KOPT-K1 (cell line): Measurements from ENCODE around the gene ADAP1.

Source experiments
- H3K27ac ChIP-seq: fragments of 200-600 bp; sonication (generic); 2 replicates; pipeline ENCODE4 v1.5.1; 2016; ENCODE audit warnings: antibody characterized with exemption, mild to moderate bottlenecking, low read depth, low read length; ENCODE audit not compliant: poor library complexity, severe bottlenecking
- H3K36me3 ChIP-seq: fragments of 200-600 bp; sonication (generic); 2 replicates; pipeline ENCODE4 v1.5.1; 2017; ENCODE audit warnings: antibody characterized with exemption, mild to moderate bottlenecking, low read length, moderate library complexity; ENCODE audit not compliant: insufficient read depth
- H3K9me3 ChIP-seq: fragments of 200-600 bp; sonication (generic); 2 replicates; pipeline ENCODE4 v1.5.1; 2017; ENCODE audit warnings: antibody characterized with exemption, low read length, mild to moderate bottlenecking; ENCODE audit not compliant: insufficient read depth, poor library complexity, severe bottlenecking

Gene ADAP1

GRCh38 chr7:898855-899681, 55.4 kb downstream of the ADAP1 start:
- Histone ChIP-seq H3K27ac (no peak overlapping the region), H3K9me3 (no peaks in the 10 kb centered on the region), H3K36me3 (peaks cover 51% of the 10 kb centered on the region)

DNA sequence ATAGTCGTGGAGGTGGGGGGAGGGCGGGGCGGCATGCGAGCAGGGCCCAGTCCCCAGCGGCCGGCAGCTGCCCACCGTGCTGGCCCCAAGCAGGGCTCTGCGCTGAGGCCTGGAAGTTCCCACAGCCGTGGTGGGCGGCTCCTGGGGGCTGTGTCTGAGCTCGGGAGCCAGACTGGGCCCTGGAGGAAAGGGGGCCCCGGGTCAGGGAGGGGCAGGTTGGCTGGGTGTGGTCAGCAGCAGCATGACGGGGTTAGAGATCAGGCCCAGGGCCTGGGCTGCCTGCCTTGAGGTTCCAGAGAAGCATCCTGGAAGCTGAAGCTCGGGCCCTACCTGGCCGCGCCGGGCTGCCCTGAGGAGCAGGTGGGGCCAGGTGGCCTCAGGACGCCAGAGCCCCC, 56.0 kb downstream of the ADAP1 start:
- Histone ChIP-seq H3K27ac (no peak overlapping the region), H3K36me3 (peaks cover 57% of the 10 kb centered on the region)

DNA sequence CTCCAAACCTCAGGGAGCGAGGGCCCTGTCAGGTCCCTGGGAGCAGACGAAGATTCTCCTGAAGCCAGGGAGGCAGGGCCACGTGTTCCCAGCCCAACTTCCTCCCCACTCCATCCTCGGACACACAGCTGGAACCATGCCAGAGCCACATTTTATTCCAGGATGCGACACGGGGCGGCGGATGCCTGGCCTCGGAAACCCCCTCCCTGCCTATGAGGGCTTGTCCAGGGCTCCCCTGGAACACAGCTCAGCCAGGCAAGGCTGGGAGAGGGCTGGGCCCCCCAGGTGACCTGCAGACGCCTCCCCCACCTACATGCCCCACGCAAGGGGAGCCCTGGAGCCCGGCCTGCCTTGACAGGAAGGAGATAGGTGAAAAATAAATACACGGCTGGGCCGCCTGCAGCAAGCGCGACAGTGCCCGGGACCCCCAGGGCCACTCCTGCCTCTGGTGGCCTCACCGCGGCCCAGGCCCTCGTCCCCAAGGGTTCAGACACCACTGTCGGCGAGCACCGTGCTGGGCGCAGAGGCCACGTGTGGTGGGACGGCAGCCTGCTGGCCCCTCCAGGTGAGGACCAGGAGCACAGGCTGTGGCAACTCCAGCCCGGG, 56.6 kb downstream of the ADAP1 start:
- Histone ChIP-seq H3K36me3 (peaks cover 63% of the 10 kb centered on the region), H3K27ac (no peak overlapping the region), H3K9me3 (no peaks in the 10 kb centered on the region)

More for the DNA sequence above, 56.0 kb downstream of the ADAP1 start:
- H3K9me3 ChIP-seq = no peaks in the 10 kb centered on the region

DNA sequence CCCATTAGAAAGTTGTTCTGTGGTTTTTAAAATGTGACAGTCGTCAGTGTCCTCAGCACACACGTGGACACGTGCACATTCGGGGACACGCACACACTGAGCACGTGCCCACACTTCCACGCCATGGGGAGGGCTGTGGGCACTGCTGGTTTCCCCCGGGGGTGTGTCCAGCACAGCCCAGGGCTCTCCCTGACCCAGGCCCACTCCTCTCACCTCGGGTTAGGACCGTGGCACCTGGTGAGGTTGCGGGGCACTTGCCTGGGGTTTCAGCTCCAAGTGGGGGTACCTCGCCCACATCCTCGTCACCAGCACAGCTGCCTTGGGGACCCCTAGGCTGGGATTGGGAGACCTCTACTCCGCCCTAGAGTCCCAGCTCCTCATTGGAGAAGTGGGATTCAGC, 57.4 kb downstream of the ADAP1 start:
- H3K9me3 ChIP-seq = no peaks in the 10 kb centered on the region
- H3K36me3 ChIP-seq = peaks cover 71% of the 10 kb centered on the region
- no peak overlapping the region for H3K27ac ChIP-seq

DNA sequence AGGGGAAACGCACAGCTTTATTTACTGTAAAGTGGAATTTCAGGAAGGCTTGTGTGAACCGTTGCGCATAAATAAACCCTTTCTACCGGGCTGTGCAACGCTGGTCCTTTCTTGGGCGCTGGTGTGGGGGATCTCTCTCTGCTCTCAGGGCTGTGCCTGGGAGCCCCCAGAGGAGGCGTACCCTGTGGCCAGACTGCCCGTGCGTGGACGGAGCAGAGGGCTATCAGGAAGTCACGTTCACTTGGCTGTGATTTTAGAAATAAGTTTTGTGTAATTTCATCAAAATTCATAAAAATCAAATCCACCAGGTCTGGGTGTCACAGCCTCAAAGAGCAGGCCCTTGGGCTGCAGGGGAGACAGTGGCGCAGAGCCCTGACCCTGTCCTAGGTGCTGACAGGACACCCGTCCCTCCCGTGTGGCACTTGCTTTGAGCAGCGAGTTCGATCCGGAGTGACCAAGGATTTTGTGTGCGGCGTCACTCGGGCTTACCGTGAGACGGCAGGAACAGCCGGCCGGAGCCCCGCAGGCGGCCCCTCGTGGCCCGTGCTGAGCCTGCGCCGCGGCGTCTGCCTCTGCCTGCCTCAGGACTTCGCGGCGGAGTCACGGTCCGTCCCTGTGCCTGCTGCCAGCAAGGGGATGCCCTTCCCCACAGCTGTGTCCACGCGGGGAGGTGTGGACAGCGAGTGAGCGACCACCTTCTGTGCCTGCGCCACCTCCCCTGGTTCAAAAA, 58.0 kb downstream of the ADAP1 start:
- H3K27ac ChIP-seq = no peak overlapping the region
- no peaks in the 10 kb centered on the region for H3K9me3 ChIP-seq
- peaks cover 77% of the 10 kb centered on the region for H3K36me3 ChIP-seq

DNA sequence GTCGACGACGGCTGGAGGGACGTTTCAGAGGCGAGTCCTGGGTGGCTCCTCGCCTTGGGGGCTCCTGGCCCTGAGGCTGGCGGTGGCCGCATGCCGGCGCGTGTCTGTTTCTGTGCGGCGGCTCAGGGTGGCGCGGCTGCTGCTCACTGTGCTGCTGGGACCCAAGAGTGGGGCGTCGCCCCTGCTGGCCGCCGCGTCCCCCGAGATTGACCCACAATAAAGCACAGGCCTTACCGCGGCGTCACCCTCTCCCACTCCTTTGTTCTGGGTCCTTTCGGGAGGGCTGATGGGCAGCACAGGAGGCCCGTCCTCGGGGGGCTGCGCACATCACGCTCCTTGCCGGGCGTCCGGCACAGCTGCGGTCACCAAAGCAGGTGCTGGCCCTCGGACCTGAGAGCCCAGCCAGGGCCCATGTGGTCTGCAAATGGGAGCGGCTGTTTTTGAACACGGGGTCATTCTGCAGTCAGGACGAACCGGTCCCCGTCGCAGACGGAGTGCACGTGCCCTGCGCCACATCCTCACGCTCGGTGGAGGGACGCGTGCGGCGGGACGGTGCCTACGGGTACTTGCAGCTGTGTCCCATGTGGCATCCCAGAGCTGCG, 58.9 kb downstream of the ADAP1 start:
- H3K36me3 ChIP-seq = peaks cover 86% of the 10 kb centered on the region
- H3K27ac ChIP-seq = no peak overlapping the region
- H3K9me3 ChIP-seq = no peaks in the 10 kb centered on the region

GRCh38 chr7:894927-895450, 59.5 kb downstream of the ADAP1 start:
- Histone ChIP-seq H3K27ac (no peak overlapping the region), H3K36me3 (peaks cover 91% of the 10 kb centered on the region), H3K9me3 (no peaks in the 10 kb centered on the region)

- no peak overlapping the region for H3K27ac ChIP-seq
- no peaks in the 10 kb centered on the region for H3K9me3 ChIP-seq
- peaks cover 94% of the 10 kb centered on the region for H3K36me3 ChIP-seq
Measured at GRCh38 chr7:894164-894867, 60.2 kb downstream of the ADAP1 start.

- peaks cover 95% of the 10 kb centered on the region for H3K36me3 ChIP-seq
- no peaks in the 10 kb centered on the region for H3K9me3 ChIP-seq
- no peak overlapping the region for H3K27ac ChIP-seq
Measured at GRCh38 chr7:893686-894085, 60.8 kb downstream of the ADAP1 start.

DNA sequence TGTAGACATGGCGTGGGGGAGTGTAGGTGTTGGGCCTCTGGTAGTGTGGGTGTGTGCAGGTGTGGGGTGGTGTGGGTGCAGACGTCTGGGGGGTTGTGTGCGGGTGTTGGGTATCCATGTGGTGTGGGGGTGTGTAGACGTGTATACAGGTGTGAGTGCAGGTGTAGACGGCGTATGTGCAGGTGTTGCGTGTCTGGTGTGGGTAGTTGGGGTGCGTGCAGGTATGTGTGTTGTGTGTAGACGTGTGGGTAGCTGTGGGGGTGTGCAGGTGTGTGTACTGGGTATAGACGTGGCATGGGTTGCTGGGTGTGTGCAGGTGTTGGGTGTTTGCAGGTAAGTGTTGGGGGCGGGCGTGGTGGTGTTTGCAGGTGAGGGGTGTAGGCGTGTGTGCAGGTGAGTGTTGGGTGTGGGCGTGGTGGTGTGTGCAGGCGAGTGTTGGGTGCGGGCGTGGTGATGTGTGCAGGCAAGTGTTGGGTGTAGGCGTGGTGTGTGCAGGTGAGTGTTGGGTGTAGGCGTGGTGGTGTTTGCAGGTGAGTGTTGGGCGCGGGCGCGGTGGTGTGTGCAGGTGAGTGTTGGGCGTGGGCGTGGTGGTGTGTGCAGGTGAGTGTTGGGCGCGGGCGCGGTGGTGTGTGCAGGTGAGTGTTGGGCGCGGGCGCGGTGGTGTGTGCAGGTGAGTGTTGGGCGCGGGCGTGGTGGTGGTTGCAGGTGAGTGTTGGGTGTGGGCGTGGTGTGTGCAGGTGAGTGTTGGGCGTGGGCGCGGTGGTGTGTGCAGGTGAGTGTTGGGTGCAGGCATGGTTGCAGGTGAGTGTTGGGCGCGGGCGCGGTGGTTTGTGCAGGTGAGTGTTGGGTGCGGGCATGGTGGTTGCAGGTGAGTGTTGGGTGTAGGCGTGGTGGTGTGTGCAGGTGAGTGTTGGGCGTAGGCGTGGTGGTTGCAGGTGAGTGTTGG, 61.6 kb downstream of the ADAP1 start:
- H3K36me3 ChIP-seq = peaks cover 95% of the 10 kb centered on the region
- no peak overlapping the region for H3K27ac ChIP-seq

DNA sequence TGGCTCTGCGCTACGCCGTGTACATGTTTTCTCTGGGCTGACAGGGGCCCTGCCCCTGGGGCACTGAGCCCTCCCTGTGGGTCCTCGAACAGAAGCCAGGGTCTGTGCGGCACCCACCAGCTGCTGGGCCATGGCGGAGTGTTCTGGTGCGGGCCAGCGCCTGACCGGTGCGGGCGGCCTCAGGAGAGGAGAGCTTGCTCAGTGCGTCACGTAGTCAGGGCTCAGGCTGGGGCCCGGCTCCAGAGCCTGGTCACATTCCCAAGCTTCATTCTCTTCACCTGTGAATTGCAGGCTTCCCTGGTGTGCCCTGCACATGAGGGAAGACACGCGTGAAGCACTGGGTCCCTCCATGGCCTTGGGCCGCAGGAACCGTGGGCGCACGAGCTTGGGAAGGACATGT, 62.7 kb downstream of the ADAP1 start:
- Histone ChIP-seq H3K36me3 (peaks cover 95% of the 10 kb centered on the region), H3K9me3 (no peaks in the 10 kb centered on the region), H3K27ac (no peak overlapping the region)

More for the DNA sequence above, 61.6 kb downstream of the ADAP1 start:
- no peaks in the 10 kb centered on the region for H3K9me3 ChIP-seq

- H3K27ac ChIP-seq = no peak overlapping the region
- H3K9me3 ChIP-seq = no peaks in the 10 kb centered on the region
- H3K36me3 ChIP-seq = peaks cover 95% of the 10 kb centered on the region
Measured at GRCh38 chr7:891291-891690, 63.2 kb downstream of the ADAP1 start.

DNA sequence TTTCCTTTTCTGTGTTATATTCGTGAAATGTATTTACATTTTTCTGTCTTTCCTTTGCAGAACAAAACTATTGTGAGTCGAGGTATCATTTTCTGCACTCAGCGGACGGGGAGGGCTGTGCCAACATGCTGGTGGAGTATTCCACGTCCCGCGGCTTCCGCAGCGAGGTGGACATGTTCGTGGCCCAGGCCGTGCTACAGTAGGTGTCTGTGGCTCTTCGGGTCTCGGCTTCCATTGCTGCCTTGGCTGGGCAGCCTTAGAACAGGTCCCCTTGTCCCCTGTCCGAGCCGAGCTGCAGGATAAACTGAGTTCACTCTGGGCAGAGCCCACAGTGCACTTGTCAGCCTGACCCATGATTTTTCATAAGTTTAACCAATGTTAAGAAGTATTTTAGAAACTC, 63.6 kb downstream of the ADAP1 start:
- H3K9me3 ChIP-seq = no peaks in the 10 kb centered on the region
- peaks cover 95% of the 10 kb centered on the region for H3K36me3 ChIP-seq
- no peak overlapping the region for H3K27ac ChIP-seq
